HUES6 (cell line): ENCODE measurements around the gene SPDYE8.
"Not testable (repeated sequence)": the region's sequence is repeated elsewhere in the genome, so short reads cannot be mapped to it uniquely, and the experiment has no call there.

ENCODE experiments used
- H3K27ac ChIP-seq: 2 replicates; pipeline ENCODE4 v1.7.0; 2013; ENCODE audit warnings: low read depth, mild to moderate bottlenecking, low read length, inconsistent platforms
- H3K27me3 ChIP-seq: 2 replicates; pipeline ENCODE4 v1.6.1; 2013; ENCODE audit warnings: low read length; ENCODE audit not compliant: control insufficient read depth, insufficient read depth
- H3K36me3 ChIP-seq: 2 replicates; pipeline ENCODE4 v1.6.1; 2013; ENCODE audit warnings: low read length; ENCODE audit not compliant: control insufficient read depth, insufficient read depth
- H3K4me1 ChIP-seq: 2 replicates; pipeline ENCODE4 v1.6.1; 2013; ENCODE audit warnings: low read length; ENCODE audit not compliant: control insufficient read depth, insufficient read depth
- H3K4me3 ChIP-seq: 2 replicates; pipeline ENCODE4 v1.5.1; 2013; ENCODE audit warnings: low read depth, low read length
- H3K9ac ChIP-seq: one replicate; pipeline ENCODE4 v1.6.1; 2013; ENCODE audit warnings: mild to moderate bottlenecking, low read length
- H3K9me3 ChIP-seq: 2 replicates; pipeline ENCODE4 v1.6.1; 2013; ENCODE audit warnings: low read depth, low read length; ENCODE audit not compliant: control insufficient read depth, insufficient read depth

SPDYE8 gene, protein sequence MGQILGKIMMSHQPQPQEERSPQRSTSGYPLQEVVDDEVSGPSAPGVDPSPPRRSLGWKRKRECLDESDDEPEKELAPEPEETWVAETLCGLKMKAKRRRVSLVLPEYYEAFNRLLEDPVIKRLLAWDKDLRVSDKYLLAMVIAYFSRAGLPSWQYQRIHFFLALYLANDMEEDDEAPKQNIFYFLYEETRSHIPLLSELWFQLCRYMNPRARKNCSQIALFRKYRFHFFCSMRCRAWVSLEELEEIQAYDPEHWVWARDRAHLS

GRCh38 chr7:73029666-73030065 is at the start of gene SPDYE8:
Gene SPDYE8, minus strand, starts transcription at chr7:73029766. Its CDS starts 1,800 bp downstream, at chr7:73027966.
- not testable (repeated sequence) for H3K36me3 ChIP-seq

GRCh38 chr7:73057811-73058210 is 28.2 kb upstream of the SPDYE8 start, which contains the start of gene SPDYE11:
Gene SPDYE11, minus strand, starts transcription at chr7:73057911. Its CDS starts 1,800 bp downstream, at chr7:73056111.
- H3K9ac ChIP-seq, H3K4me1 ChIP-seq, H3K27me3 ChIP-seq, H3K4me3 ChIP-seq, H3K36me3 ChIP-seq, H3K27ac ChIP-seq, H3K9me3 ChIP-seq: not testable (repeated sequence)

More at GRCh38 chr7:73029666-73030065, at the start of gene SPDYE8:
- H3K4me1 ChIP-seq, H3K4me3 ChIP-seq, H3K27me3 ChIP-seq, H3K9me3 ChIP-seq, H3K27ac ChIP-seq, H3K9ac ChIP-seq: not testable (repeated sequence)

GRCh38 chr7:73006491-73006890 is 23.1 kb downstream of the SPDYE8 start:
- H3K27ac ChIP-seq, H3K9ac ChIP-seq: not testable (repeated sequence)

GRCh38 chr7:73005693-73006447 is 23.7 kb downstream of the SPDYE8 start:
- H3K27ac ChIP-seq, H3K9me3 ChIP-seq, H3K4me1 ChIP-seq, H3K27me3 ChIP-seq, H3K36me3 ChIP-seq: not testable (repeated sequence)
- Histone ChIP-seq H3K4me3 (peak overlapping the region; percentile 79), H3K9ac (peak overlapping the region; percentile 89)

More at GRCh38 chr7:73006491-73006890, 23.1 kb downstream of the SPDYE8 start:
- not testable (repeated sequence) for H3K27me3 ChIP-seq, H3K4me1 ChIP-seq, H3K9me3 ChIP-seq, H3K36me3 ChIP-seq
- H3K4me3 ChIP-seq = peak overlapping the region; percentile 55

GRCh38 chr7:73005356-73005692 is 24.2 kb downstream of the SPDYE8 start:
- peak overlapping the region; percentile 89 for H3K9ac ChIP-seq
- H3K36me3 ChIP-seq, H3K27me3 ChIP-seq, H3K9me3 ChIP-seq, H3K4me1 ChIP-seq, H3K27ac ChIP-seq: not testable (repeated sequence)
- H3K4me3 ChIP-seq = peak overlapping the region; percentile 79

- H3K9ac ChIP-seq, H3K27ac ChIP-seq, H3K27me3 ChIP-seq, H3K4me3 ChIP-seq, H3K9me3 ChIP-seq, H3K36me3 ChIP-seq, H3K4me1 ChIP-seq: not testable (repeated sequence)
These were observed 31.6 kb downstream of the SPDYE8 start for GRCh38 chr7:72997887-72998468.

DNA sequence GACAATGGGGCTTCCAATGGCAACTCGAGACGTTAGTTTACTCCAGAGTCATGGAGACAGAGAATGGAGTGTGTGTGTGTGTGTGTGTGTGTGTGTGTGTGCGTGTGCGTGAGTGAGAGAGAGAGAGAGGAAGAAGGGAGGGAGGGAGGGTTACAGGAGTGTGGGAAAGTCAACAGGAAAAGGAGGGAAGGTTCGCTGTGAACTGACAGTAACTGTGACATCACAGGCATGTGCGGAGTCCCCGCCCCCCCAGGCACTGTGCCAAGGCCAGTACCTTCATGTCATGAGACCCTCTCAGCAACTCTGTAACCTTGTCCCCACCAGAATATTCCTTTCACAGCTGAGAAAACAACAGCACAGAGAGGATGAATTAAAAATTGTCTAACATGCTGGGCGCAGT is 32.1 kb downstream of the SPDYE8 start:
- H3K9me3 ChIP-seq, H3K36me3 ChIP-seq, H3K27ac ChIP-seq, H3K27me3 ChIP-seq, H3K9ac ChIP-seq, H3K4me1 ChIP-seq, H3K4me3 ChIP-seq: not testable (repeated sequence)

DNA sequence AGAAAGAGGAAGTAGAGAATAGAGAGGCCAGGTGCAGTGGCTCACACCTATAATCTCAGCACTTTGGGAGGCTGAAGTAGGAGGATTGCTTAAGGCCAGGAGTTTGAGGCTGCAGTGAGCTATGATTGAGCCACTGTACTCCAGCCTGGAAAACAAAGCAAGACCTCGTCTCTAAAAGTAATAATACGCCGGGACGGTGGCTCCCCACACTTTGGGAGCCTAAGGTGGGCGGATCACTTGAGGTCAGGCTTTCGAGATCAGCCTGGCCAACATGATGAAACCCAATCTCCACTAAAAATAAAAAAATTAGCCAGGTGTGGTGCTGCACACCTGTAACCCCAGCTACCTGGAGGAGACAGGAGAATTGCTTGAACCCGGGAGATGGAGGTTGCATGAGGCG is 34.1 kb downstream of the SPDYE8 start:
- H3K27me3 ChIP-seq = not testable (repeated sequence)

DNA sequence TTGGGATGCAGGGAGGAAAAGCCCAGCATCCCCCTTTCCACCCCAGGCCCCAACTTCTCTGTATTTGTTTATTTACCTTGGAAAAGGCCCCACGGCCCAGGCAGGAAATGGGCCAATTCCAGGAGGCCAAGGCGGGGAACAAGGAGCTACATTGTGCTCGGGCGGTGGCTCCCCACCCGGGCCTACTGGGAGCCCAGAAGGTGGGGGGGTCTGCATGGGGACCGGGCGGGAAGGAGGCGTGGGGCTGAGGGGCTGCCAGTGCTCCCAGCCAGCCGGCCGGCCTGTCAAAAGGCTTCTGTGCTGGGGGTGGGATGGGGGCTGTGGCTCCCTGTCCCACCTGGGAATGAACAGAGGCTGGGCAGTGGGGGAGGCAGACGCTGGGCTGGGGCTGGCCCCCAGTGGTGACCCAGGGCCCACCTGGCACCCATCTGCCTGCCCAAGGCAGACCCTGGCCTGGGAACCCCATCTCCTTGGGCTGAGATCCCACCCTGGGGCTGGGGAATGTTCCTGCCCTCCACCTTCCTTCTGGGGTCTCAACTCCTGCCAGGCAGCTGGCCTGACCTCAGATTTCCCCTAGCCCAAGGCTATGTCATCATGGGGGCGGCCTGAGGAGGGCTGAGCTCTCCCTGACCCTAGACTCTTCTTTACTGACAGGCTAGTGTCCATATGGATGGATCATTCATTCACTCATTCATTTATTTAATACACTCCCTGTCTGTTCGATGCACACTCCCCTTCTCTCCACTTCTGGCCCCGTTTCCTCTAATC is 39.2 kb downstream of the SPDYE8 start:
- not testable (repeated sequence) for H3K36me3 ChIP-seq, H3K9me3 ChIP-seq, H3K4me3 ChIP-seq, H3K4me1 ChIP-seq, H3K27ac ChIP-seq, H3K27me3 ChIP-seq, H3K9ac ChIP-seq

More for the DNA sequence above, 34.1 kb downstream of the SPDYE8 start:
- not testable (repeated sequence) for H3K36me3 ChIP-seq, H3K9ac ChIP-seq, H3K9me3 ChIP-seq, H3K4me1 ChIP-seq, H3K27ac ChIP-seq, H3K4me3 ChIP-seq

- not testable (repeated sequence) for H3K36me3 ChIP-seq, H3K9me3 ChIP-seq, H3K9ac ChIP-seq, H3K4me1 ChIP-seq, H3K27me3 ChIP-seq, H3K4me3 ChIP-seq, H3K27ac ChIP-seq
These were observed 47.5 kb downstream of the SPDYE8 start for GRCh38 chr7:72982084-72982483.

GRCh38 chr7:72980382-72980781 is 49.2 kb downstream of the SPDYE8 start:
- not testable (repeated sequence) for H3K36me3 ChIP-seq, H3K27ac ChIP-seq, H3K4me1 ChIP-seq, H3K9ac ChIP-seq, H3K9me3 ChIP-seq, H3K4me3 ChIP-seq, H3K27me3 ChIP-seq
